Measurements from ENCODE around the gene TSPYL2.

DNA sequence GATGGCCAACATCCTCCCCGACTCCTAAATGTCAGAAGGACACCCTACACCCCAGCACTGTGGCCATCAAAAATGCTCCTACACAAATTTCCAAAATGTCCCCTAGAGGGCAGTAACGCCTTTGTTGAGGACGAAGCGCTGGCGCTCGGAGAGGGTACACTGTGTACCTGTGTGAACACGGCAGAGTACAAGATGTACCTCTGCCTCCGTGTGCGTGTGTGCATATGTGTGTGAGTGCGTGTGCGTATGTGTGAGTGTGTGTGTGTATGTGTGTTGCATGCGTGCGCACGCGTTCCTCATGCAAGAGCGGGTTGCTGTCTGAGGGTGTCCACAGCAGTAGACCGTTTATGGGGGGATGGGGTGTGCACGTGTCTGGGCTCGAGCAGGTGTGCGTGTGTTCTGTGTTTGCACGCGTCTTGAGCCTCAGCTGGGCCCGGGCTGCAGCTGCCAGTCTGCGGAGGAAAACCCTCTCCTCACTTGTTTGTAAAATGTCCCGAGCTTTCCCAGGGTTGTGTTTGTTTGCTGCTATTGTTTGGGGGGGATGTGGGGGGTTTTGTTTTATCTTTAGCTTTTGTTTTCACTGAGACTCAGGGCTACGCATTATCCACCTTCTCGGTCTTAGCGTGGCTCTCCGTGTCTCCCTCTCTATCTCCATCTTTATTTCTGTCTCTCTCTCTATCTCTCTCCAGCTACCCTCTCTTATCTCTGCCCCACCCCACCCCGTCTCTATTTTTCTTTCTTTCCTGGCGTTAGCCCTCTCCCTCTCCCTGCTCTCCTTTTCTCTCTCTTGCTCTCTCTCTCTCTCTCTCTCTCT is 10.4 kb upstream of the TSPYL2 start:
- TF ChIP-seq, protein P1, sequence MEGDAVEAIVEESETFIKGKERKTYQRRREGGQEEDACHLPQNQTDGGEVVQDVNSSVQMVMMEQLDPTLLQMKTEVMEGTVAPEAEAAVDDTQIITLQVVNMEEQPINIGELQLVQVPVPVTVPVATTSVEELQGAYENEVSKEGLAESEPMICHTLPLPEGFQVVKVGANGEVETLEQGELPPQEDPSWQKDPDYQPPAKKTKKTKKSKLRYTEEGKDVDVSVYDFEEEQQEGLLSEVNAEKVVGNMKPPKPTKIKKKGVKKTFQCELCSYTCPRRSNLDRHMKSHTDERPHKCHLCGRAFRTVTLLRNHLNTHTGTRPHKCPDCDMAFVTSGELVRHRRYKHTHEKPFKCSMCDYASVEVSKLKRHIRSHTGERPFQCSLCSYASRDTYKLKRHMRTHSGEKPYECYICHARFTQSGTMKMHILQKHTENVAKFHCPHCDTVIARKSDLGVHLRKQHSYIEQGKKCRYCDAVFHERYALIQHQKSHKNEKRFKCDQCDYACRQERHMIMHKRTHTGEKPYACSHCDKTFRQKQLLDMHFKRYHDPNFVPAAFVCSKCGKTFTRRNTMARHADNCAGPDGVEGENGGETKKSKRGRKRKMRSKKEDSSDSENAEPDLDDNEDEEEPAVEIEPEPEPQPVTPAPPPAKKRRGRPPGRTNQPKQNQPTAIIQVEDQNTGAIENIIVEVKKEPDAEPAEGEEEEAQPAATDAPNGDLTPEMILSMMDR (IDR thresholded peaks at IDR 0.05) = peak; percentile 52 to 76 (median 70)
- TF ChIP-seq POLR2A (IDR thresholded peaks at IDR 0.05) (peak; percentile 32), POLR2AphosphoS5 (IDR thresholded peaks at IDR 0.05) (peak; percentile 72 to 95 (median 93))

Data from transverse colon (tissue), 4 donors.